Thyroid gland (tissue), 4 donors: ENCODE data around the gene RASSF6. TPM values are rescaled to one million over a fixed set of nuclear protein-coding genes. Genes with fewer than 3 reads are reported as not detected.

Experiments
- DNase-seq, 2 donors: peaks; one replicate each; pipeline ENCODE4 v3.0.0-alpha.2; 2019
- H3K27ac ChIP-seq, 3 donors: fragments of 200-600 bp; sonication (generic); 1 replicate in 2 of 3; 2 replicates in 1 of 3; pipeline ENCODE4 v1.5.1; 2016 to 2019; ENCODE audit warnings: mild to moderate bottlenecking in 1 of 3, moderate library complexity in 1 of 3
- H3K27me3 ChIP-seq: fragments of 200-600 bp; sonication (generic); one replicate; pipeline ENCODE4 v1.5.1; 2019
- H3K36me3 ChIP-seq, 2 donors: fragments of 200-600 bp; sonication (generic); one replicate each; pipeline ENCODE4 v1.5.1; 2016 to 2019
- H3K4me1 ChIP-seq, 2 donors: fragments of 200-600 bp; sonication (generic); one replicate each; pipeline ENCODE4 v1.5.1; 2017 to 2019
- H3K4me3 ChIP-seq, 3 donors: fragments of 200-600 bp; sonication (generic); replicated peaks in 1 of 3; 1 replicate in 2 of 3; 2 replicates in 1 of 3; pipeline ENCODE4 v1.5.1; 2016; ENCODE audit warnings: mild to moderate bottlenecking in 1 of 3
- H3K9me3 ChIP-seq: fragments of 200-600 bp; sonication (generic); one replicate; pipeline ENCODE4 v1.5.1; 2017
- CTCF ChIP-seq, 6 experiments: fragments of 200-600 bp in 3 of 6; fragments of 450-650 bp in 3 of 6; sonication (generic) in 3 of 6; IDR thresholded peaks; one replicate each; pipeline ENCODE4 v1.5.1; 2016 to 2019; ENCODE audit warnings: antibody characterized with exemption in 6 of 6, mild to moderate bottlenecking in 2 of 6, inconsistent platforms in 1 of 6, moderate library complexity in 1 of 6
- POLR2A ChIP-seq, 2 donors: fragments of 450-650 bp; IDR thresholded peaks; one replicate each; pipeline ENCODE4 v1.6.1; 2017; ENCODE audit warnings: antibody characterized with exemption in 2 of 2, mild to moderate bottlenecking in 2 of 2, moderate library complexity in 1 of 2
- WGBS, 2 donors: methylation state at CpG; one replicate each; pipeline ENCODE4 v1.1.5; 2017; 5-methylcytosine and 5-hydroxymethylcytosine counted together
- intact Hi-C: fragments of 100-400 bp; cut with DNase I; formaldehyde crosslinking; loops from one replicate; pipeline ENCODE4 v1.15.1; 2023
- total RNA-seq, 4 donors: library from RNA; depleted of rRNA; stranded (reverse); fragments of >200 nt; gene quantifications; one replicate each; pipeline ENCODE4 v1.2.3, GENCODE V29; 2016

The RASSF6 gene
- total RNA-seq, 4 donors from 2014 or later = 2.5 to 13.1 (median 4.2) TPM

- H3K4me3 ChIP-seq = no peak overlapping the region
- no peak for DNase-seq
- intact Hi-C loops = no loop called here
- no peaks in the 10 kb centered on the region for H3K27me3 ChIP-seq
- H3K4me1 ChIP-seq = peaks cover 4 to 8% of the 10 kb centered on the region in 2 donors
- no peaks in the 10 kb centered on the region for H3K9me3 ChIP-seq
- H3K27ac ChIP-seq = no peak overlapping the region
- no peaks in the 10 kb centered on the region for H3K36me3 ChIP-seq
- 89 to 94% methylated on average over 5 of the region's 5 CpGs for WGBS, 2 donors
- TF ChIP-seq POLR2A (IDR thresholded peaks at IDR 0.05) = no peak
- TF ChIP-seq CTCF (IDR thresholded peaks at IDR 0.05) = no peak
Measured at GRCh38 chr4:73621357-73621756, 1.1 kb upstream of the RASSF6 start.

- Histone ChIP-seq H3K9me3 (no peaks in the 10 kb centered on the region), H3K4me1 (peaks cover 4 to 8% of the 10 kb centered on the region in 2 donors), H3K27me3 (no peaks in the 10 kb centered on the region), H3K4me3 (no peak overlapping the region), H3K36me3 (no peaks in the 10 kb centered on the region), H3K27ac (no peak overlapping the region)
- WGBS, 2 donors = 67 to 68% methylated on average over 4 of the region's 4 CpGs
- no peak for DNase-seq
- TF ChIP-seq CTCF (IDR thresholded peaks at IDR 0.05) (no peak), POLR2A (IDR thresholded peaks at IDR 0.05) (no peak)
- intact Hi-C loops = no loop called here
Measured at GRCh38 chr4:73619346-73619745, 890 bp downstream of the RASSF6 start.

- intact Hi-C loops = no loop called here
- Histone ChIP-seq H3K36me3 (no peaks in the 10 kb centered on the region), H3K27me3 (no peaks in the 10 kb centered on the region), H3K27ac (no peak overlapping the region), H3K9me3 (no peaks in the 10 kb centered on the region), H3K4me1 (peaks cover 4 to 8% of the 10 kb centered on the region in 2 donors), H3K4me3 (no peak overlapping the region)
- WGBS, 2 donors = 63 to 68% methylated on average over 6 of the region's 6 CpGs
- TF ChIP-seq POLR2A (IDR thresholded peaks at IDR 0.05) (no peak), CTCF (IDR thresholded peaks at IDR 0.05) (no peak)
- no peak for DNase-seq
Measured at GRCh38 chr4:73617256-73617655, 3.0 kb downstream of the RASSF6 start.

- no peak for DNase-seq
- no peak overlapping the region for H3K27ac ChIP-seq
- no peak overlapping the region for H3K4me3 ChIP-seq
- H3K4me1 ChIP-seq = peaks cover 8 to 9% of the 10 kb centered on the region in 2 donors
- TF ChIP-seq POLR2A (IDR thresholded peaks at IDR 0.05) (no peak), CTCF (IDR thresholded peaks at IDR 0.05) (no peak)
- 51 to 55% methylated on average over 2 of the region's 2 CpGs for WGBS, 2 donors
- intact Hi-C loops = no loop called here
- no peaks in the 10 kb centered on the region for H3K9me3 ChIP-seq
- H3K36me3 ChIP-seq = no peaks in the 10 kb centered on the region
- H3K27me3 ChIP-seq = no peaks in the 10 kb centered on the region
Measured at GRCh38 chr4:73615613-73616012, 4.6 kb downstream of the RASSF6 start.

GRCh38 chr4:73614311-73614867 lies 5.8 kb downstream of the RASSF6 start:
- no peaks in the 10 kb centered on the region for H3K27me3 ChIP-seq
- intact Hi-C loops = no loop called here
- H3K36me3 ChIP-seq = no peaks in the 10 kb centered on the region
- TF ChIP-seq CTCF (IDR thresholded peaks at IDR 0.05) (no peak), POLR2A (IDR thresholded peaks at IDR 0.05) (no peak)
- H3K27ac ChIP-seq = no peak overlapping the region
- peaks cover 8 to 17% of the 10 kb centered on the region in 2 donors for H3K4me1 ChIP-seq
- H3K4me3 ChIP-seq = no peak overlapping the region
- no peaks in the 10 kb centered on the region for H3K9me3 ChIP-seq
- DNase-seq = no peak
